Stimulated activated CD8-positive, alpha-beta memory T cell treated with anti-CD3 and anti-CD28 coated beads, Interleukin-12 subunit alpha, Interleukin-12 subunit beta, amount 100 ng/mL, for 24 hours (primary cell): ENCODE results near the gene C17orf58.
"Not testable (repeated sequence)": the region's sequence is repeated elsewhere in the genome, so short reads cannot be mapped to it uniquely, and the experiment has no call there.

Experiments used
- DNase-seq: peaks from one replicate; pipeline ENCODE4 v3.0.0-alpha.2; 2020; ENCODE audit errors: extremely low read depth

The C17orf58 gene

GRCh38 chr17:67996301-67997171 lies at the start of gene C17orf58:
C17orf58 (minus strand) TSS chr17:67996469; CDS start chr17:67996198, 271 bp downstream.
- DNase-seq = not testable (repeated sequence)

- no peak for DNase-seq
These were observed 40.3 kb upstream of the C17orf58 start for GRCh38 chr17:68036304-68037147.

- DNase-seq = peak; percentile 76
These were observed 39.4 kb upstream of the C17orf58 start, which contains the start of gene KPNA2 for GRCh38 chr17:68035523-68036303. KPNA2 (plus strand) TSS chr17:68035735; CDS start chr17:68037133, 1,398 bp downstream.

GRCh38 chr17:68035131-68035522 lies 38.9 kb upstream of the C17orf58 start:
- DNase-seq = peak; percentile 82

GRCh38 chr17:68034452-68034776 lies 38.1 kb upstream of the C17orf58 start:
- no peak for DNase-seq

- no peak for DNase-seq
These were observed 37.6 kb upstream of the C17orf58 start for GRCh38 chr17:68033636-68034451.

GRCh38 chr17:68029512-68030215 lies 33.4 kb upstream of the C17orf58 start:
- DNase-seq = no peak

GRCh38 chr17:68022547-68022946 lies 26.3 kb upstream of the C17orf58 start:
- DNase-seq = not testable (repeated sequence)

- no peak for DNase-seq
These were observed 25.7 kb upstream of the C17orf58 start for GRCh38 chr17:68021963-68022362.

GRCh38 chr17:68020791-68021190 lies 24.5 kb upstream of the C17orf58 start:
- DNase-seq = not testable (repeated sequence)

GRCh38 chr17:68020409-68020756 lies 24.1 kb upstream of the C17orf58 start:
- no peak for DNase-seq

- peak; percentile 90 for DNase-seq
These were observed 23.6 kb upstream of the C17orf58 start for GRCh38 chr17:68019675-68020408.

- no peak for DNase-seq
These were observed 23.0 kb upstream of the C17orf58 start for GRCh38 chr17:68019336-68019674.

GRCh38 chr17:68018493-68018892 lies 22.2 kb upstream of the C17orf58 start:
- DNase-seq = not testable (repeated sequence)

- no peak for DNase-seq
These were observed 20.6 kb upstream of the C17orf58 start for GRCh38 chr17:68016838-68017237.

GRCh38 chr17:68015081-68015723 lies 18.9 kb upstream of the C17orf58 start:
- DNase-seq = no peak

GRCh38 chr17:68013385-68013784 lies 17.1 kb upstream of the C17orf58 start:
- DNase-seq = no peak

GRCh38 chr17:68011199-68011665 lies 15.0 kb upstream of the C17orf58 start:
- DNase-seq = no peak

- DNase-seq = no peak
These were observed 10.5 kb upstream of the C17orf58 start for GRCh38 chr17:68006797-68007196.
